ENCODE measurements around the gene TDRD10. TPM values are rescaled to one million over a fixed set of nuclear protein-coding genes. Genes with fewer than 3 reads are reported as not detected.
A peak's percentile ranks its signal among the peaks of the same experiment; 100 is the strongest.

TDRD10 gene
- total and polyA plus RNA-seq, 2 donors from 2014 or later: 2.3 to 4.7 TPM

DNA sequence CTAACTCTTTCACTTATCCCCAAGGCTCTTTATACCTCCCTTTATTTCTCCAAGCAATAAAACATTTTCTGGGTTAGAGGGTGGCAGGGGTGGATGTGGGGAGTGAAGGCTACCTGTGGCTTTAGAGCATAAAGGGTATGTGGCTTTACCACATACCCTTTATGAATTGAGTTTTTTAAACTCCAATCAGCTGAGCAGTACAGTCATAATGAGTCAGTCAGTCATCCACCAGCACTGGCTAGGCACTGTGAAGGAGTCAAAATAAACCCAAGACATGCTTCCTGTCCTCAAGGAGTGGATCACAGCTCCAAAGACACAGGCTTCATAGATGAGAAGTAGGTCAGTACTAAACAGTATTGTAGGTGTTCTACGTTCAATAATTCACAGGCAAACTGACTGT is 2.6 kb upstream of the TDRD10 start:
- intact Hi-C loops (cut with DNase I): no loop called here
- no peaks in the 10 kb centered on the region for H3K4me1 ChIP-seq (ENCODE audit: control insufficient read depth in 2 of 3, insufficient read depth in 2 of 3, low read depth in 1 of 3, low read length in 3 of 3)
- H3K9ac ChIP-seq (ENCODE audit: low read length in 3 of 3): no peak overlapping the region
- H3K9me3 ChIP-seq (ENCODE audit: control insufficient read depth in 2 of 3, insufficient read depth in 1 of 3, low read length in 3 of 3): no peaks in the 10 kb centered on the region
- TF ChIP-seq, protein P1, sequence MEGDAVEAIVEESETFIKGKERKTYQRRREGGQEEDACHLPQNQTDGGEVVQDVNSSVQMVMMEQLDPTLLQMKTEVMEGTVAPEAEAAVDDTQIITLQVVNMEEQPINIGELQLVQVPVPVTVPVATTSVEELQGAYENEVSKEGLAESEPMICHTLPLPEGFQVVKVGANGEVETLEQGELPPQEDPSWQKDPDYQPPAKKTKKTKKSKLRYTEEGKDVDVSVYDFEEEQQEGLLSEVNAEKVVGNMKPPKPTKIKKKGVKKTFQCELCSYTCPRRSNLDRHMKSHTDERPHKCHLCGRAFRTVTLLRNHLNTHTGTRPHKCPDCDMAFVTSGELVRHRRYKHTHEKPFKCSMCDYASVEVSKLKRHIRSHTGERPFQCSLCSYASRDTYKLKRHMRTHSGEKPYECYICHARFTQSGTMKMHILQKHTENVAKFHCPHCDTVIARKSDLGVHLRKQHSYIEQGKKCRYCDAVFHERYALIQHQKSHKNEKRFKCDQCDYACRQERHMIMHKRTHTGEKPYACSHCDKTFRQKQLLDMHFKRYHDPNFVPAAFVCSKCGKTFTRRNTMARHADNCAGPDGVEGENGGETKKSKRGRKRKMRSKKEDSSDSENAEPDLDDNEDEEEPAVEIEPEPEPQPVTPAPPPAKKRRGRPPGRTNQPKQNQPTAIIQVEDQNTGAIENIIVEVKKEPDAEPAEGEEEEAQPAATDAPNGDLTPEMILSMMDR (IDR thresholded peaks at IDR 0.05; ENCODE audit: borderline replicate concordance, extremely low read depth, insufficient read depth): no peak
- H3K36me3 ChIP-seq (ENCODE audit: control insufficient read depth in 2 of 3, insufficient read depth in 3 of 3, low read length in 3 of 3): no peaks in the 10 kb centered on the region
- no peak for FAIRE-seq
- no peak for DNase-seq
- no peak overlapping the region for H3K27ac ChIP-seq (ENCODE audit: low read depth in 2 of 2, low read length in 2 of 2)
- H3K4me3 ChIP-seq (ENCODE audit: low read length in 3 of 3): peak overlapping the region in 1 of 3 donors; percentile 60
- H3K27me3 ChIP-seq (ENCODE audit: control insufficient read depth, insufficient read depth, low read length): peaks cover 27% of the 10 kb centered on the region

GRCh38 chr1:154500533-154500932 is 1.5 kb upstream of the TDRD10 start:
- H3K27me3 ChIP-seq (ENCODE audit: control insufficient read depth, insufficient read depth, low read length): peaks cover 29% of the 10 kb centered on the region
- TF ChIP-seq, protein P1 (IDR thresholded peaks at IDR 0.05; ENCODE audit: borderline replicate concordance, extremely low read depth, insufficient read depth): no peak
- intact Hi-C loops (cut with DNase I): no loop called here
- H3K4me1 ChIP-seq (ENCODE audit: control insufficient read depth in 2 of 3, insufficient read depth in 2 of 3, low read depth in 1 of 3, low read length in 3 of 3): no peaks in the 10 kb centered on the region
- no peaks in the 10 kb centered on the region for H3K9me3 ChIP-seq (ENCODE audit: control insufficient read depth in 2 of 3, insufficient read depth in 1 of 3, low read length in 3 of 3)
- H3K4me3 ChIP-seq (ENCODE audit: low read length in 3 of 3): peak overlapping the region in 2 of 3 donors; percentile 58 to 60
- no peaks in the 10 kb centered on the region for H3K36me3 ChIP-seq (ENCODE audit: control insufficient read depth in 2 of 3, insufficient read depth in 3 of 3, low read length in 3 of 3)
- H3K27ac ChIP-seq (ENCODE audit: low read depth in 2 of 2, low read length in 2 of 2): no peak overlapping the region
- FAIRE-seq: no peak
- DNase-seq: no peak
- peak overlapping the region in 1 of 3 donors; percentile 18 for H3K9ac ChIP-seq (ENCODE audit: low read length in 3 of 3)

- intact Hi-C loops (cut with DNase I): no loop called here
- TF ChIP-seq, protein P1 (IDR thresholded peaks at IDR 0.05; ENCODE audit: borderline replicate concordance, extremely low read depth, insufficient read depth): no peak
- FAIRE-seq (no peak), DNase-seq (peak; percentile 21 to 86 (median 43))
- Histone ChIP-seq H3K36me3 (ENCODE audit: control insufficient read depth in 2 of 3, insufficient read depth in 3 of 3, low read length in 3 of 3) (no peaks in the 10 kb centered on the region), H3K4me1 (ENCODE audit: control insufficient read depth in 2 of 3, insufficient read depth in 2 of 3, low read depth in 1 of 3, low read length in 3 of 3) (no peaks in the 10 kb centered on the region), H3K9ac (ENCODE audit: low read length in 3 of 3) (peak overlapping the region in 1 of 3 donors; percentile 29), H3K27me3 (ENCODE audit: control insufficient read depth, insufficient read depth, low read length) (peaks cover 29% of the 10 kb centered on the region), H3K9me3 (ENCODE audit: control insufficient read depth in 2 of 3, insufficient read depth in 1 of 3, low read length in 3 of 3) (no peaks in the 10 kb centered on the region), H3K27ac (ENCODE audit: low read depth in 2 of 2, low read length in 2 of 2) (peak overlapping the region in 1 of 2 donors; percentile 28), H3K4me3 (ENCODE audit: low read length in 3 of 3) (peak overlapping the region; percentile 12 to 60 (median 58))
Observed at GRCh38 chr1:154501423-154502065, 475 bp upstream of the TDRD10 start.
